Calu3 (cell line): ENCODE results near the gene IGF2BP2. TPM values are rescaled to one million over a fixed set of nuclear protein-coding genes. Genes with fewer than 3 reads are reported as not detected.
A peak's percentile ranks its signal among the peaks of the same experiment; 100 is the strongest.
"Not testable (repeated sequence)": the region's sequence is repeated elsewhere in the genome, so short reads cannot be mapped to it uniquely, and the experiment has no call there.

Experiments used
- BruUV-seq: library from RNA; stranded (reverse); fragments of 400-500 nt; replicated peaks from 2 replicates; lab custom pipeline; 2021; lab: Mats Ljungman, UMichigan
- CTCF ChIA-PET: fragments of 300-600 bp; sonication (Branson Sonifier 250); formaldehyde crosslinking; loops from one replicate; lab custom pipeline; 2022; ENCODE audit warnings: antibody characterized with exemption; lab: Charles Lee
- DNase-seq: peaks from one replicate; pipeline ENCODE4 v3.0.0; 2022
- H3K27ac Mint-ChIP-seq: one replicate; pipeline ENCODE4 v1.8.0; 2022; ENCODE audit warnings: mixed read lengths; ENCODE audit not compliant: unreplicated experiment
- H3K27me3 Mint-ChIP-seq: one replicate; pipeline ENCODE4 v1.8.0; 2022; ENCODE audit warnings: mixed read lengths; ENCODE audit not compliant: unreplicated experiment
- H3K36me3 Mint-ChIP-seq: one replicate; pipeline ENCODE4 v1.8.0; 2022; ENCODE audit warnings: mild to moderate bottlenecking, moderate library complexity, mixed read lengths; ENCODE audit not compliant: insufficient read depth, unreplicated experiment
- H3K4me1 Mint-ChIP-seq: one replicate; pipeline ENCODE4 v1.8.0; 2022; ENCODE audit warnings: mild to moderate bottlenecking, low read depth, mixed read lengths; ENCODE audit not compliant: unreplicated experiment
- H3K4me3 Mint-ChIP-seq: one replicate; pipeline ENCODE4 v1.8.0; 2022; ENCODE audit warnings: mild to moderate bottlenecking, low read depth, moderate library complexity, mixed read lengths; ENCODE audit not compliant: unreplicated experiment
- H3K9me3 Mint-ChIP-seq: one replicate; pipeline ENCODE4 v1.8.0; 2022; ENCODE audit warnings: low read depth, mixed read lengths; ENCODE audit not compliant: unreplicated experiment
- intact Hi-C: fragments of 100-400 bp; cut with micrococcal nuclease; formaldehyde crosslinking; loops from one replicate; pipeline ENCODE4 v1.10.0; 2022; ENCODE audit not compliant: unreplicated experiment
- total RNA-seq: library from RNA; stranded (reverse); gene quantifications from 2 replicates; pipeline ENCODE4 v1.2.3, GENCODE V29; 2022
- TF ChIP-seq, protein P1 (sequence below): fragments of 200-600 bp; IDR thresholded peaks from one replicate; pipeline ENCODE4 v1.8.0; 2022; ENCODE audit warnings: antibody characterized with exemption; ENCODE audit not compliant: unreplicated experiment

IGF2BP2 gene
- total RNA-seq, 1 experiment from 2014 or later: 156 TPM

DNA sequence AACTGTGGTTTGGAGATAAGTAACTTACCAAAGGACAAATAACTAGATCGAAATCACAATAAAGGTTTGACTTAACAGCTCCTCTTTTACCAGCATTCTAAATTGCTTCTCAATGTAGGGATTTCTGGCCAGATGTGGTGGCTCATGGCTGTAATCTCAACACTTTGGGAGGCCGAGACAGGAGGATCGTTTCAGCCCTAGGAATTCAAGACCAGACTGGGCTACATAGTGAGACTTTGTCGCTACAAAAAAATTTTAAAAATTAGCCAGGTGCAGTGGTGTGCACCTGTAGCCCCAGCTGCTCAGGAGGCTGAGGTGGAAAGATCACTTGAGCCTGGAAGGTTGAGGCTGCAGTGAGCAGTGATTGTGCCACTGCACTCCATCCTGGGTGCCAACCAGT lies 17.4 kb upstream of the IGF2BP2 start:
- TF ChIP-seq, protein P1, sequence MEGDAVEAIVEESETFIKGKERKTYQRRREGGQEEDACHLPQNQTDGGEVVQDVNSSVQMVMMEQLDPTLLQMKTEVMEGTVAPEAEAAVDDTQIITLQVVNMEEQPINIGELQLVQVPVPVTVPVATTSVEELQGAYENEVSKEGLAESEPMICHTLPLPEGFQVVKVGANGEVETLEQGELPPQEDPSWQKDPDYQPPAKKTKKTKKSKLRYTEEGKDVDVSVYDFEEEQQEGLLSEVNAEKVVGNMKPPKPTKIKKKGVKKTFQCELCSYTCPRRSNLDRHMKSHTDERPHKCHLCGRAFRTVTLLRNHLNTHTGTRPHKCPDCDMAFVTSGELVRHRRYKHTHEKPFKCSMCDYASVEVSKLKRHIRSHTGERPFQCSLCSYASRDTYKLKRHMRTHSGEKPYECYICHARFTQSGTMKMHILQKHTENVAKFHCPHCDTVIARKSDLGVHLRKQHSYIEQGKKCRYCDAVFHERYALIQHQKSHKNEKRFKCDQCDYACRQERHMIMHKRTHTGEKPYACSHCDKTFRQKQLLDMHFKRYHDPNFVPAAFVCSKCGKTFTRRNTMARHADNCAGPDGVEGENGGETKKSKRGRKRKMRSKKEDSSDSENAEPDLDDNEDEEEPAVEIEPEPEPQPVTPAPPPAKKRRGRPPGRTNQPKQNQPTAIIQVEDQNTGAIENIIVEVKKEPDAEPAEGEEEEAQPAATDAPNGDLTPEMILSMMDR: no peak
- BruUV-seq: no TSS peak
- peaks cover 3% of the 10 kb centered on the region for H3K4me1 Mint-ChIP-seq
- no peak for DNase-seq
- H3K9me3 Mint-ChIP-seq: no peaks in the 10 kb centered on the region
- H3K4me3 Mint-ChIP-seq: no peak overlapping the region
- no peak overlapping the region for H3K27ac Mint-ChIP-seq
- peaks cover 17% of the 10 kb centered on the region for H3K27me3 Mint-ChIP-seq
- H3K36me3 Mint-ChIP-seq: no peaks in the 10 kb centered on the region
- intact Hi-C loops: no loop called here
- CTCF ChIA-PET: interaction anchor here (0.6 to 1.0 kb wide), 5 partner anchors 12 to 431 kb away, joined by 3 to 4 read pairs (median 3); no protein-coding TSS in a partner anchor

DNA sequence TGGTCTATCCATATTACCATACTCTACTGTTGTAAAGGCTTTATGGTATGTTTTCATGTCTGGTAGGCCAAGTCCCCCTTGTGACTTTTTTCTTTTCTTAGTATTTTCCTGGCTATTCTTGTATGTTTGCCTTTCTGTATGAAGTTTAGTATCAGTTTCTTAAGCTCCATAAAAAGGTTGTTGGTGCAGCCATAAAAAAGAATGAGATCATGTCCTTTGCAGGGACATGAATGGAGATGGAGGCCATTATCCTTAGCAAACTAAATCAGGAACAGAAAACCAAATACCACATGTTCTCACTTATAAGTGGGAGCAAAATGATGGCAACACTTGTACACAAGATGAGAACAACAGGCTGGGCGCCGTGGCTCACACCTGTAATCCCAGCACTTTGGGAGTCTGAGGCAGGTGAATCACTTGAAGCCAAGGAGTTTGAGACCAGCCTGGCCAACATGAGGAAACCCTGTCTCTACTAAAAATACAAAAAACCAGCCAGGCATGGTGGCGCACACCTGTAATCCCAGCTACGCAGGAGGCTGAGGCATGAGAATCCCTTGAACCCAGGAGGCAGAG lies 13.7 kb upstream of the IGF2BP2 start:
- H3K4me3 Mint-ChIP-seq, DNase-seq, intact Hi-C loops, H3K9me3 Mint-ChIP-seq, CTCF ChIA-PET, BruUV-seq, H3K36me3 Mint-ChIP-seq, H3K27me3 Mint-ChIP-seq, H3K27ac Mint-ChIP-seq: not testable (repeated sequence)
- H3K4me1 Mint-ChIP-seq: peaks cover 10% of the 10 kb centered on the region

DNA sequence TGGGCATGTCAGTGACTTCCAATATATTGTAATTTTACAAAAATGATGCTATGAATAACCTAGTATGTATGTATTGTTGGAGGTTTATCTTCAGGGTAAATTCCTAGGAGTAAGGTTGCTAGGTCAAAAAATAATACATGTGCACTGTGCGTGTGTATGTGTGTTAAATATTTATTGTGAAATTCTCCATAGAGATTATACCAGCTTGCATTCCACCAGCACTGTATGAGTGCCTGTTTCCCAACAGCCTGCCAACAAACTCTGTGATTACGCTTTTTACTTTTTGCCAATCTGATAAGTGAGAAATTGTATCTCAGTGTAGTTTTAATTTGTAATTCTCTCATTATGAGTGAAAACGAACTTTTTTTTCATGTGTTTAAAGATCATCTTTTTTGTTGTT lies 12.6 kb upstream of the IGF2BP2 start:
- H3K9me3 Mint-ChIP-seq: peaks cover 2% of the 10 kb centered on the region
- no peaks in the 10 kb centered on the region for H3K27me3 Mint-ChIP-seq
- peak overlapping the region; percentile 34 for H3K27ac Mint-ChIP-seq
- H3K4me1 Mint-ChIP-seq: peaks cover 10% of the 10 kb centered on the region
- no peak for DNase-seq
- peak overlapping the region; percentile 56 for H3K4me3 Mint-ChIP-seq
- intact Hi-C loops: no loop called here
- CTCF ChIA-PET: no interaction called here
- TF ChIP-seq, protein P1: no peak
- peaks cover 11% of the 10 kb centered on the region for H3K36me3 Mint-ChIP-seq
- BruUV-seq: no TSS peak

DNA sequence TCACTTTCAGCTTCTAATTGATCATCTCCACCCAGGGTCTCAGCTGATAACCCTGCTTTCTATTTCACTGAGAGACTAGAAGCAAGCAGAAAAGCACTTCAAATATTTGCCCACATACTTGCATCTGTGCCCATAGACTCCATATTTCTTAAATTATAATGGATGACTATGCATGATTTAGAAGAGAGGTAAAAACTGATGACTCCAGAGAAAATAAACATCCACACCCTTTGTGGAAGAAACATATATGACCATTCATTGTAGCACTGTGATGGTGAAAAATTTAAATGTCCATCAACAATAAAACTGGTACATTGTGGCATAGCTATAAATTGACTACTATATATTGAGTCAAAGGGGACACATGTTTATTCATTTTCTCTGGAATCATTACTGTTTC lies 7.1 kb upstream of the IGF2BP2 start:
- Mint-ChIP-seq H3K27ac (no peak overlapping the region), H3K4me3 (no peak overlapping the region), H3K36me3 (peaks cover 59% of the 10 kb centered on the region), H3K9me3 (peaks cover 19% of the 10 kb centered on the region), H3K4me1 (peaks cover 35% of the 10 kb centered on the region), H3K27me3 (no peaks in the 10 kb centered on the region)
- TF ChIP-seq, protein P1: no peak
- CTCF ChIA-PET: interaction anchor here (0.7 kb wide), 1 partner anchor 838 kb away, joined by 3 read pairs; no protein-coding TSS in a partner anchor
- no peak for DNase-seq
- no TSS peak for BruUV-seq
- intact Hi-C loops: no loop called here

DNA sequence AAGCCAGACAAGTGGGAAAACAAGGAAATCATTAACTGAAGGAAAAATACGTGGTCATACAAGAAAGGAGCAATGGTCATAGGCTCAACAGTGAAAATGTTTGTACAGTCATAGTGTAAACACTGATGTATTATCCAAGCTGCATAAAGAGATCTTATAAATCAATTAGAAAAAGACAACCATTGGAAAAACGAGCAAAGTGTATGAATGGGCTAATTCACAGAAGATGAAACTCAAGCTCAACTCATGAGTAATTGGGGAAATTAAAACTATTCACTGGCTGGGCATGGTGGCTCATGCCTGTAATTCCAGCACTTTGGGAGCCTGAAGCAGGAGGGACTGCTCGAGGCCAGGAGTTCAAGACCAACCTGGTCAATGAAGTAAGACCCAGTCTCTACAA lies 6.4 kb upstream of the IGF2BP2 start:
- TF ChIP-seq, protein P1: no peak
- Mint-ChIP-seq H3K4me1 (peaks cover 39% of the 10 kb centered on the region), H3K9me3 (peaks cover 19% of the 10 kb centered on the region), H3K36me3 (peaks cover 61% of the 10 kb centered on the region), H3K27ac (peak overlapping the region; percentile 84), H3K4me3 (no peak overlapping the region), H3K27me3 (no peaks in the 10 kb centered on the region)
- no TSS peak for BruUV-seq
- CTCF ChIA-PET: interaction anchor here (0.7 to 1.0 kb wide), 3 partner anchors 10 to 838 kb away, joined by 3 to 6 read pairs (median 3); no protein-coding TSS in a partner anchor
- DNase-seq: peak; percentile 25
- intact Hi-C loops: no loop called here
